HG02840 (cell line): ENCODE data around the gene SCAMP5.

Experiments used
- ATAC-seq: cut with Tn5 transposase; IDR thresholded peaks from one replicate; pipeline ENCODE4 v1.9.1; 2021; ENCODE audit warnings: mild to moderate bottlenecking, moderate library complexity, moderate number of reproducible peaks; ENCODE audit not compliant: unreplicated experiment, low FRiP score

The SCAMP5 gene

GRCh38 chr15:75019916-75020315 lies 24.6 kb downstream of the SCAMP5 start:
- no peak for ATAC-seq

- no peak for ATAC-seq
Observed at GRCh38 chr15:75021341-75021740, 26.0 kb downstream of the SCAMP5 start.

- ATAC-seq: no peak
Observed at GRCh38 chr15:75022783-75023180, 27.4 kb downstream of the SCAMP5 start.

- peak; percentile 96 for ATAC-seq
Observed at GRCh38 chr15:75023181-75023871, 28.0 kb downstream of the SCAMP5 start, which contains the start of gene PPCDC. PPCDC (plus strand) TSS chr15:75023590; CDS start chr15:75028319, 4,729 bp downstream.

GRCh38 chr15:75023872-75024636 lies 28.7 kb downstream of the SCAMP5 start:
- no peak for ATAC-seq

- no peak for ATAC-seq
Observed at GRCh38 chr15:75025107-75025506, 29.7 kb downstream of the SCAMP5 start.

- no peak for ATAC-seq
Observed at GRCh38 chr15:75025548-75026260, 30.3 kb downstream of the SCAMP5 start.

- ATAC-seq: no peak
Observed at GRCh38 chr15:75027551-75027950, 32.2 kb downstream of the SCAMP5 start.

- peak; percentile 9 for ATAC-seq
Observed at GRCh38 chr15:75028991-75029377, 33.6 kb downstream of the SCAMP5 start.

GRCh38 chr15:75029378-75030022 lies 34.1 kb downstream of the SCAMP5 start:
- ATAC-seq: peak; percentile 59

- ATAC-seq: no peak
Observed at GRCh38 chr15:75030023-75030413, 34.7 kb downstream of the SCAMP5 start.

GRCh38 chr15:75030424-75030823 lies 35.1 kb downstream of the SCAMP5 start:
- ATAC-seq: no peak

GRCh38 chr15:75031848-75032247 lies 36.5 kb downstream of the SCAMP5 start:
- ATAC-seq: no peak

- ATAC-seq: no peak
Observed at GRCh38 chr15:75032395-75032794, 37.0 kb downstream of the SCAMP5 start.

GRCh38 chr15:75033809-75034208 lies 38.4 kb downstream of the SCAMP5 start:
- no peak for ATAC-seq

GRCh38 chr15:75034615-75035014 lies 39.3 kb downstream of the SCAMP5 start:
- no peak for ATAC-seq

GRCh38 chr15:75036212-75036616 lies 40.9 kb downstream of the SCAMP5 start:
- no peak for ATAC-seq

GRCh38 chr15:75037685-75038084 lies 42.3 kb downstream of the SCAMP5 start:
- ATAC-seq: no peak

GRCh38 chr15:75038231-75038630 lies 42.9 kb downstream of the SCAMP5 start:
- no peak for ATAC-seq

GRCh38 chr15:75042730-75043508 lies 47.6 kb downstream of the SCAMP5 start:
- peak; percentile 74 for ATAC-seq
